ENCODE measurements around the gene PCGF5.

DNA sequence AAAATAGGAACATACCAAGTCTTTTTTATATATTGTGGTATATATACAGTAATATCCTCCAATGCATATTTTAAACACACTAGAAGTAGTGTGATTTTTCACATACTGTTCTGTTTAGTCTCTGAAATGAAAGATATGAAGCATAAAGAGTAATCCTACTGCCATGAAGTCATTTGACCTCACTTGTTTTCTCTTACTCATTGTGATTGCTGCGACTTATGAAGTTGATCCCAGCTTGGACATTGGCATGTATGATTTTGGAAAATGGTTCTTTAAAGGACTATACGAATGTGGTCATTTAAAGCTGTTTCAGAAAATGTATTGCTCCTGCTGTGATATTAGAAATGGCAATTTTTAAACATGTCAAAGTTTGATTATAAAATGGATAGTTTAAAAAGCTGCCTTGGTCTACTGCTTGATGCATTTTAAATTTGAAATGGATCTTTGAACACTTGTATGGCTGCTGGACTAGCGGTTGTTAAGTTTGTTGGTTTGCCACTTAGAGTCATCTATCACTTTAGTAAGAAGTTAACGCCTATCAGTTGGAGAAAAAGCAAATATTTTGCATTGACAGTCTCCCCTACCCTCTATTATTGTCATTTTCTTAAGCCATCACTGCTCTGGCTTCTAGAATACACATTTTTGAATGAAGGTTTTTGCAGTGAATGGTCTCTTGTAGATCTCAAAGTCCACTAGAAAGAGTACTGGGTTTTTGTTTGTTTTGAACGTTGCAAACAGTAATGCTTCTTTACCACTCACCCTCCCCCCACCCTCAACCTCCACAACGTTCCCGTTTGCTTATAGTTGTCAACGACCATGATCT is 881 bp upstream of the PCGF5 start:
- TF ChIP-seq, protein P1, sequence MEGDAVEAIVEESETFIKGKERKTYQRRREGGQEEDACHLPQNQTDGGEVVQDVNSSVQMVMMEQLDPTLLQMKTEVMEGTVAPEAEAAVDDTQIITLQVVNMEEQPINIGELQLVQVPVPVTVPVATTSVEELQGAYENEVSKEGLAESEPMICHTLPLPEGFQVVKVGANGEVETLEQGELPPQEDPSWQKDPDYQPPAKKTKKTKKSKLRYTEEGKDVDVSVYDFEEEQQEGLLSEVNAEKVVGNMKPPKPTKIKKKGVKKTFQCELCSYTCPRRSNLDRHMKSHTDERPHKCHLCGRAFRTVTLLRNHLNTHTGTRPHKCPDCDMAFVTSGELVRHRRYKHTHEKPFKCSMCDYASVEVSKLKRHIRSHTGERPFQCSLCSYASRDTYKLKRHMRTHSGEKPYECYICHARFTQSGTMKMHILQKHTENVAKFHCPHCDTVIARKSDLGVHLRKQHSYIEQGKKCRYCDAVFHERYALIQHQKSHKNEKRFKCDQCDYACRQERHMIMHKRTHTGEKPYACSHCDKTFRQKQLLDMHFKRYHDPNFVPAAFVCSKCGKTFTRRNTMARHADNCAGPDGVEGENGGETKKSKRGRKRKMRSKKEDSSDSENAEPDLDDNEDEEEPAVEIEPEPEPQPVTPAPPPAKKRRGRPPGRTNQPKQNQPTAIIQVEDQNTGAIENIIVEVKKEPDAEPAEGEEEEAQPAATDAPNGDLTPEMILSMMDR (tag by site-specific recombination; IDR thresholded peaks at IDR 0.05): no peak
- TF ChIP-seq ZNF843 (tag by site-specific recombination; IDR thresholded peaks at IDR 0.05): no peak

Measured in HEK293 (cell line).